H1 (cell line): ENCODE measurements around the gene DYTN. TPM values are rescaled to one million over a fixed set of nuclear protein-coding genes. Genes with fewer than 3 reads are reported as not detected.

Experiments
- CTCF ChIA-PET: fragments of 300-600 bp; sonication (Branson Sonifier 250); formaldehyde crosslinking; loops from one replicate; lab custom pipeline; 2021; ENCODE audit not compliant: partially characterized antibody; lab: Charles Lee
- POLR2A ChIA-PET: fragments of 300-600 bp; sonication (Branson Sonifier 250); formaldehyde crosslinking; loops from one replicate; lab custom pipeline; 2021; ENCODE audit warnings: inconsistent platforms; ENCODE audit not compliant: partially characterized antibody; lab: Charles Lee
- DNase-seq, 2 experiments: peaks; one replicate each; pipeline versions ENCODE4 v3.0.0 to v3.0.0-alpha.2; 2010 to 2022; ENCODE audit warnings: low spot score in 2 of 2, low read depth in 1 of 2, mixed read lengths in 1 of 2
- FAIRE-seq: peaks from 2 replicates; lab custom pipeline; 2011; peaks lifted over from hg19 to GRCh38; lab: Jason Lieb, UNC
- H2AFZ ChIP-seq: 2 replicates; pipeline ENCODE4 v1.8.1; 2012; ENCODE audit warnings: low read length, inconsistent platforms
- H2AK5ac ChIP-seq: 2 replicates; pipeline ENCODE4 v1.6.1; 2013; ENCODE audit warnings: low read depth, low read length
- H2BK120ac ChIP-seq: replicated peaks from 2 replicates; pipeline ENCODE3; 2013; ENCODE audit warnings: low read depth, low read length, inconsistent platforms
- H2BK12ac ChIP-seq: 2 replicates; pipeline ENCODE4 v1.6.1; 2013; ENCODE audit warnings: low read depth, low read length
- H2BK15ac ChIP-seq: 2 replicates; pipeline ENCODE4 v1.6.1; 2013; ENCODE audit warnings: low read length
- H2BK20ac ChIP-seq: 2 replicates; pipeline ENCODE4 v1.6.1; 2013; ENCODE audit warnings: low read length
- H2BK5ac ChIP-seq: 2 replicates; pipeline ENCODE4 v1.6.1; 2013; ENCODE audit warnings: low read depth, low read length
- H3K14ac ChIP-seq: 2 replicates; pipeline ENCODE4 v1.6.1; 2013; ENCODE audit warnings: inconsistent platforms; ENCODE audit not compliant: insufficient read length
- H3K18ac ChIP-seq: 2 replicates; pipeline ENCODE4 v1.6.1; 2013; ENCODE audit warnings: low read length; ENCODE audit errors: extremely low read depth
- H3K23ac ChIP-seq: 2 replicates; pipeline ENCODE4 v1.6.1; 2013; ENCODE audit warnings: inconsistent platforms; ENCODE audit not compliant: insufficient read length
- H3K23me2 ChIP-seq: 2 replicates; pipeline ENCODE4 v1.6.1; 2013; ENCODE audit warnings: low read depth, low read length
- H3K27ac ChIP-seq: 2 replicates; pipeline ENCODE4 v1.6.1; 2011; ENCODE audit warnings: low read depth, low read length, inconsistent platforms
- H3K27me3 ChIP-seq, 4 experiments: replicated peaks in 1 of 4; 1 replicate in 1 of 4; 2 replicates in 3 of 4; pipeline versions ENCODE4 v1.6.1 to v1.8.1; 2011 to 2013; ENCODE audit warnings: low read length in 3 of 4, mild to moderate bottlenecking in 3 of 4, inconsistent platforms in 2 of 4, mixed read lengths in 2 of 4, moderate library complexity in 1 of 4; ENCODE audit not compliant: control insufficient read depth in 3 of 4, insufficient read depth in 3 of 4; ENCODE audit errors: extremely low read depth in 1 of 4
- H3K36me3 ChIP-seq, 4 experiments: 2 replicates each; pipeline versions ENCODE4 v1.6.1 to v1.8.1; 2011 to 2013; ENCODE audit warnings: mild to moderate bottlenecking in 4 of 4, low read length in 3 of 4, moderate library complexity in 2 of 4, control low read depth in 1 of 4, inconsistent platforms in 1 of 4; ENCODE audit not compliant: insufficient read depth in 4 of 4, control insufficient read depth in 2 of 4
- H3K4ac ChIP-seq: replicated peaks from 2 replicates; pipeline ENCODE3; 2013; ENCODE audit warnings: low read length, low read depth, mixed read lengths, inconsistent platforms; ENCODE audit not compliant: insufficient read length
- H3K4me1 ChIP-seq, 4 experiments: replicated peaks in 1 of 4; 1 replicate in 1 of 4; 2 replicates in 3 of 4; pipeline versions ENCODE4 v1.6.1 to v1.8.1; 2011 to 2013; ENCODE audit warnings: low read length in 3 of 4, inconsistent platforms in 2 of 4, mixed read lengths in 1 of 4; ENCODE audit not compliant: insufficient read depth in 4 of 4, control insufficient read depth in 3 of 4
- H3K4me2 ChIP-seq, 2 experiments: 2 replicates each; pipeline versions ENCODE4 v1.6.1 to v1.8.1; 2011 to 2013; ENCODE audit warnings: low read depth in 2 of 2, low read length in 2 of 2, control low read depth in 1 of 2, inconsistent platforms in 1 of 2, mild to moderate bottlenecking in 1 of 2; ENCODE audit not compliant: insufficient read depth in 1 of 2
- H3K4me3 ChIP-seq, 4 experiments: fragments of 200-600, 300-600 bp in 1 of 4; sonication (generic), shearing (Covaris generic), sonication (Bioruptor Twin) in 1 of 4; 2 replicates each; pipeline versions ENCODE4 v1.5.1 to v1.8.1; 2011 to 2016; ENCODE audit warnings: low read length in 4 of 4, low read depth in 3 of 4, control low read depth in 2 of 4, inconsistent platforms in 2 of 4, mild to moderate bottlenecking in 2 of 4, mixed read lengths in 1 of 4, moderate library complexity in 1 of 4; ENCODE audit not compliant: insufficient read depth in 2 of 4; ENCODE audit errors: extremely low read depth in 1 of 4
- H3K56ac ChIP-seq: replicated peaks from 2 replicates; pipeline ENCODE3; 2013; ENCODE audit warnings: low read depth, mild to moderate bottlenecking, mixed read lengths, low read length, inconsistent platforms; ENCODE audit not compliant: insufficient read length
- H3K79me1 ChIP-seq: 2 replicates; pipeline ENCODE4 v1.6.1; 2013; ENCODE audit warnings: low read depth, low read length, control low read depth
- H3K79me2 ChIP-seq, 2 experiments: 2 replicates each; pipeline versions ENCODE4 v1.6.1 to v1.8.1; 2012 to 2013; ENCODE audit warnings: low read length in 2 of 2, mild to moderate bottlenecking in 2 of 2, inconsistent platforms in 1 of 2; ENCODE audit not compliant: insufficient read depth in 2 of 2, control insufficient read depth in 1 of 2
- H3K9ac ChIP-seq, 4 experiments: replicated peaks in 1 of 4; 1 replicate in 1 of 4; 2 replicates in 3 of 4; pipeline versions ENCODE4 v1.6.1 to v1.8.1; 2011 to 2013; ENCODE audit warnings: low read depth in 3 of 4, low read length in 3 of 4, control low read depth in 2 of 4, mild to moderate bottlenecking in 2 of 4, moderate library complexity in 2 of 4, inconsistent platforms in 1 of 4; ENCODE audit errors: extremely low read depth in 1 of 4
- H3K9me3 ChIP-seq, 2 experiments: 2 replicates each; pipeline versions ENCODE4 v1.6.1 to v1.8.1; 2012 to 2013; ENCODE audit warnings: mild to moderate bottlenecking in 2 of 2, moderate library complexity in 2 of 2, control low read depth in 1 of 2, inconsistent platforms in 1 of 2, low read depth in 1 of 2, low read length in 1 of 2, mixed read lengths in 1 of 2; ENCODE audit not compliant: insufficient read depth in 2 of 2
- H4K20me1 ChIP-seq, 2 experiments: replicated peaks in 1 of 2; 2 replicates each; pipeline versions ENCODE3 to v1.8.1; 2011 to 2013; ENCODE audit warnings: inconsistent platforms in 2 of 2, low read length in 2 of 2, mild to moderate bottlenecking in 1 of 2; ENCODE audit not compliant: insufficient read depth in 2 of 2, control insufficient read depth in 1 of 2
- H4K5ac ChIP-seq: 2 replicates; pipeline ENCODE4 v1.6.1; 2013; ENCODE audit warnings: low read length, low read depth, mixed read lengths, inconsistent platforms; ENCODE audit not compliant: insufficient read length
- H4K8ac ChIP-seq: 2 replicates; pipeline ENCODE4 v1.8.0; 2013; ENCODE audit warnings: mild to moderate bottlenecking, moderate library complexity, low read length, inconsistent platforms; ENCODE audit not compliant: insufficient read depth; ENCODE audit errors: extremely low read depth
- H4K91ac ChIP-seq: replicated peaks from 2 replicates; pipeline ENCODE3; 2013; ENCODE audit warnings: low read length, mixed read lengths, inconsistent platforms; ENCODE audit not compliant: insufficient read length
- CEBPB ChIP-seq: IDR thresholded peaks from 2 replicates; pipeline ENCODE4 v1.6.1; 2012; ENCODE audit warnings: low read depth, low read length
- CHD2 ChIP-seq: IDR thresholded peaks from 2 replicates; pipeline ENCODE4 v1.6.1; 2012; ENCODE audit warnings: low read length, improper control_type of control experiment
- POU5F1 ChIP-seq: IDR thresholded peaks from 2 replicates; pipeline ENCODE4 v1.6.1; 2011; ENCODE audit warnings: low read depth, mild to moderate bottlenecking, low read length, moderate library complexity
- SIN3A ChIP-seq, 2 experiments: IDR thresholded peaks in 1 of 2; conservative IDR thresholded peaks in 1 of 2; 2 replicates each; pipeline ENCODE4 v1.6.1; 2011 to 2012; ENCODE audit warnings: low read length in 2 of 2, improper control_type of control experiment in 1 of 2, low read depth in 1 of 2, mild to moderate bottlenecking in 1 of 2
- TAF1 ChIP-seq: IDR thresholded peaks from 2 replicates; pipeline ENCODE4 v1.6.1; 2011; ENCODE audit warnings: mild to moderate bottlenecking, low read depth, low read length
- WGBS, 2 experiments: shearing (Covaris generic) in 1 of 2; methylation state at CpG; one replicate each; pipeline versions ENCODE4 v1.1.6 to v1.1.7; 2013 to 2015; ENCODE audit warnings: low lambda C conversion rate in 2 of 2, mixed read lengths in 2 of 2, inconsistent platforms in 1 of 2, low coverage in 1 of 2, missing lambda C conversion rate in 1 of 2; ENCODE audit not compliant: insufficient replicate concordance in 2 of 2, insufficient coverage in 1 of 2, insufficient read length in 1 of 2; ENCODE audit errors: extremely low coverage in 1 of 2, missing lambda C conversion rate in 1 of 2; 5-methylcytosine and 5-hydroxymethylcytosine counted together
- polyA plus RNA-seq, 7 experiments: library from polyadenylated mRNA; depleted of rRNA in 3 of 7; stranded (reverse) in 5 of 7; unstranded in 2 of 7; fragments of >200 nt in 5 of 7; fragments of 200-250 nt in 2 of 7; gene quantifications; 1 replicate in 5 of 7; 2 replicates in 1 of 7; 4 replicates in 1 of 7; pipeline versions ENCODE4 v1.2.1 to v1.2.3, GENCODE V29; 2011 to 2013; ENCODE audit warnings: missing spikeins in 2 of 7, mixed read lengths in 2 of 7
- total RNA-seq: library from RNA; stranded (reverse); fragmentation: NEBNext Ultra II Directional; extraction: Animal tissue kit (Norgen Biotek cat#: 25700); gene quantifications from 2 replicates; pipeline ENCODE4 v1.2.1, GENCODE V29; 2021

DYTN gene
- total and polyA plus RNA-seq, 2 of the 8 experiments (the other 6 are each of a cell fraction or from before 2014, with no cell fraction given): not detected

DNA sequence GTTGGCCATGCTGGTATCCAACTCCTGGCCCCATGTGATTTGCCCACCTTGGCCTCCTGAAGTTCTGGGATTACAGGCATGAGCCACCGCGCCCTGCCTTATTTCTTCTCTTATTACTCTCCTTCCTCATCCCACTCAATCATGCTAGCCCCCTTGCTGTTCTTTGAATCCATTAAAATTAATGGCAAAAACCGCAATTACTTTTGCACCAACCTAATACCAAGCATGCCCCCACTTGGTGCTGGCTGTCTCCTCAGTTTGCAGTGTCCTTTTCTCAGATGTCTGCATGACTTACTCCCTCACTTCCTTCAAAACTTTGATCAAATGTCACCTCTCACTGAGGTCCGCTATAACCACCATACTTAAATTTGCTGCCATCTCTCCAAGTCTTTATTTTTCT, 34.6 kb downstream of the DYTN start:
- H3K4me3 ChIP-seq: no peak overlapping the region
- H3K23ac ChIP-seq: no peak overlapping the region
- no peak overlapping the region for H2BK15ac ChIP-seq
- no peak overlapping the region for H4K91ac ChIP-seq
- 94% methylated on average over 4 of the region's 4 CpGs; no CpG with 5 or more reads in 1 of the 2 experiments for WGBS, 2 experiments
- H4K8ac ChIP-seq: no peak overlapping the region
- FAIRE-seq (no peak), DNase-seq (no peak)
- no peak overlapping the region for H3K4ac ChIP-seq
- H2BK5ac ChIP-seq: no peak overlapping the region
- H2BK120ac ChIP-seq: no peak overlapping the region
- ChIA-PET CTCF (no interaction called here), POLR2A (no interaction called here)
- H3K79me2 ChIP-seq: no peaks in the 10 kb centered on the region
- no peak for TF ChIP-seq CEBPB
- no peak for TF ChIP-seq TAF1
- no peak for TF ChIP-seq POU5F1
- TF ChIP-seq CHD2: no peak
- TF ChIP-seq SIN3A (conservative IDR thresholded peaks at IDR 0.05 in 1 of 2, IDR thresholded peaks at IDR 0.05 in 1 of 2; ENCODE audit: low read depth in 1 of 2, low read length in 2 of 2): no peak
- no peak overlapping the region for H3K14ac ChIP-seq
- no peaks in the 10 kb centered on the region for H3K27me3 ChIP-seq
- H3K27ac ChIP-seq: no peak overlapping the region
- no peak overlapping the region for H3K9ac ChIP-seq
- no peaks in the 10 kb centered on the region for H3K79me1 ChIP-seq
- H3K4me2 ChIP-seq: no peak overlapping the region
- no peak overlapping the region for H3K56ac ChIP-seq
- H3K18ac ChIP-seq: no peak overlapping the region
- H3K4me1 ChIP-seq: no peaks in the 10 kb centered on the region
- H2BK20ac ChIP-seq: no peak overlapping the region
- no peaks in the 10 kb centered on the region for H3K23me2 ChIP-seq
- H2AK5ac ChIP-seq: no peak overlapping the region
- no peaks in the 10 kb centered on the region for H3K9me3 ChIP-seq
- no peak overlapping the region for H2AFZ ChIP-seq
- no peaks in the 10 kb centered on the region for H3K36me3 ChIP-seq
- no peak overlapping the region for H4K5ac ChIP-seq
- no peak overlapping the region for H2BK12ac ChIP-seq
- H4K20me1 ChIP-seq: no peaks in the 10 kb centered on the region
